Erythroblast (primary cell): ENCODE measurements around the gene MLN.

Experiments
- DNase-seq, 2 experiments: peaks; one replicate each; lab custom pipeline; 2025; lab: John Stamatoyannopoulos, UW
- GATA1 ChIP-seq: IDR thresholded peaks from 2 replicates; pipeline ENCODE4 v1.6.1; 2011; ENCODE audit warnings: low read depth, mild to moderate bottlenecking, control low read depth, low read length, moderate library complexity
- POLR2A ChIP-seq: IDR thresholded peaks from 2 replicates; pipeline ENCODE4 v1.6.1; 2011; ENCODE audit warnings: mild to moderate bottlenecking, low read length

The MLN gene

GRCh38 chr6:33770833-33771145, 33.0 kb downstream of the MLN start:
- TF ChIP-seq POLR2A (no peak), GATA1 (no peak)
- DNase-seq, result no peak

GRCh38 chr6:33770124-33770832, 33.5 kb downstream of the MLN start:
- no peak for DNase-seq
- peak; percentile 27 for TF ChIP-seq POLR2A
- TF ChIP-seq GATA1, result no peak

- no peak for DNase-seq
- TF ChIP-seq POLR2A (no peak), GATA1 (no peak)
These were observed 34.5 kb downstream of the MLN start for GRCh38 chr6:33769248-33769821.

GRCh38 chr6:33768644-33769120, 35.1 kb downstream of the MLN start:
- DNase-seq, result peak; percentile 61 to 78
- TF ChIP-seq GATA1, result no peak
- TF ChIP-seq POLR2A, result no peak

- TF ChIP-seq POLR2A, result no peak
- no peak for TF ChIP-seq GATA1
- DNase-seq, result no peak
These were observed 36.6 kb downstream of the MLN start for GRCh38 chr6:33766921-33767907.

GRCh38 chr6:33765368-33765767, 38.4 kb downstream of the MLN start:
- no peak for TF ChIP-seq GATA1
- no peak for TF ChIP-seq POLR2A
- no peak for DNase-seq

- TF ChIP-seq POLR2A (no peak), GATA1 (no peak)
These were observed 39.8 kb downstream of the MLN start for GRCh38 chr6:33764036-33764435.

GRCh38 chr6:33763483-33763882, 40.3 kb downstream of the MLN start:
- TF ChIP-seq POLR2A (no peak), GATA1 (no peak)

More at GRCh38 chr6:33764036-33764435, 39.8 kb downstream of the MLN start:
- no peak for DNase-seq

GRCh38 chr6:33762713-33763112, 41.1 kb downstream of the MLN start:
- TF ChIP-seq GATA1, result no peak
- no peak for TF ChIP-seq POLR2A
- DNase-seq, result no peak

More at GRCh38 chr6:33763483-33763882, 40.3 kb downstream of the MLN start:
- DNase-seq, result no peak

GRCh38 chr6:33761922-33762629, 41.7 kb downstream of the MLN start:
- TF ChIP-seq POLR2A, result no peak
- TF ChIP-seq GATA1, result no peak
- peak; percentile 53 to 64 for DNase-seq

- no peak for DNase-seq
- TF ChIP-seq GATA1, result no peak
These were observed 42.3 kb downstream of the MLN start for GRCh38 chr6:33761581-33761921.

- TF ChIP-seq POLR2A (no peak), GATA1 (no peak)
- no peak for DNase-seq
These were observed 43.7 kb downstream of the MLN start for GRCh38 chr6:33759887-33760629.

GRCh38 chr6:33758815-33759216, 45.0 kb downstream of the MLN start:
- no peak for TF ChIP-seq GATA1
- no peak for TF ChIP-seq POLR2A
- DNase-seq, result no peak
